HepG2 (cell line): ENCODE results near the gene NYNRIN. TPM values are rescaled to one million over a fixed set of nuclear protein-coding genes. Genes with fewer than 3 reads are reported as not detected.

Source experiments
- ATRX ChIP-seq: sonication (generic); formaldehyde crosslinking; IDR thresholded peaks from 2 replicates; pipeline ENCODE4 v1.4.0; 2020; ENCODE audit warnings: missing genetic modification reagents, borderline replicate concordance
- ETS1 ChIP-seq: sonication (generic); formaldehyde crosslinking; IDR thresholded peaks from 2 replicates; pipeline ENCODE4 v1.4.0; 2020; ENCODE audit warnings: missing genetic modification reagents
- GTF2F1 ChIP-seq: fragments of 150-350 bp; IDR thresholded peaks from 2 replicates; pipeline ENCODE4 v1.6.1; 2014; ENCODE audit warnings: low read length
- ISL2 ChIP-seq: sonication (generic); formaldehyde crosslinking; IDR thresholded peaks from 2 replicates; pipeline ENCODE4 v1.5.0; 2020; ENCODE audit warnings: missing genetic modification reagents
- KDM2A ChIP-seq: sonication (generic); formaldehyde crosslinking; IDR thresholded peaks from 2 replicates; pipeline ENCODE4 v1.4.0; 2020; ENCODE audit warnings: low read depth, missing genetic modification reagents, borderline replicate concordance
- MED8 ChIP-seq: sonication (generic); formaldehyde crosslinking; IDR thresholded peaks from 2 replicates; pipeline ENCODE4 v1.8.1; 2023; ENCODE audit warnings: mild to moderate bottlenecking, missing genetic modification reagents; ENCODE audit not compliant: insufficient replicate concordance
- MEF2D ChIP-seq: sonication (generic); formaldehyde crosslinking; IDR thresholded peaks from 2 replicates; pipeline ENCODE4 v1.5.1; 2020; ENCODE audit warnings: mild to moderate bottlenecking, missing genetic modification reagents
- MLXIP ChIP-seq: sonication (generic); formaldehyde crosslinking; IDR thresholded peaks from 2 replicates; pipeline ENCODE4 v1.9.0; 2021; ENCODE audit warnings: missing genetic modification reagents, borderline replicate concordance
- MXI1 ChIP-seq: IDR thresholded peaks from 3 replicates; pipeline ENCODE4 v1.6.1; 2012; ENCODE audit warnings: low read depth, low read length, inconsistent platforms, borderline replicate concordance
- NFIB ChIP-seq: sonication (generic); formaldehyde crosslinking; IDR thresholded peaks from 2 replicates; pipeline ENCODE4 v1.9.0; 2021; ENCODE audit warnings: missing genetic modification reagents, mild to moderate bottlenecking, borderline replicate concordance
- SOX13 ChIP-seq, 3 experiments: fragments of 450-650 bp in 1 of 3; sonication (generic) in 1 of 3; formaldehyde crosslinking in 1 of 3; IDR thresholded peaks in 2 of 3; conservative IDR thresholded peaks in 1 of 3; 2 replicates each; pipeline versions ENCODE4 v1.5.0 to v1.6.1; 2016 to 2020; ENCODE audit warnings: antibody characterized with exemption in 1 of 3, mild to moderate bottlenecking in 1 of 3, missing compliant biosample characterization in 1 of 3, missing genetic modification reagents in 1 of 3, moderate library complexity in 1 of 3
- SOX6 ChIP-seq, 2 experiments: fragments of 450-650 bp in 1 of 2; sonication (generic) in 1 of 2; formaldehyde crosslinking in 1 of 2; IDR thresholded peaks; 2 replicates each; pipeline versions ENCODE4 v1.4.0 to v1.6.1; 2017 to 2020; ENCODE audit warnings: antibody characterized with exemption in 1 of 2, mild to moderate bottlenecking in 1 of 2, missing genetic modification reagents in 1 of 2
- XBP1 ChIP-seq: sonication (generic); formaldehyde crosslinking; IDR thresholded peaks from 2 replicates; pipeline ENCODE4 v1.5.0; 2020; ENCODE audit warnings: missing genetic modification reagents
- ZBTB39 ChIP-seq: sonication (generic); formaldehyde crosslinking; IDR thresholded peaks from 2 replicates; pipeline ENCODE4 v1.5.0; 2020; ENCODE audit warnings: missing genetic modification reagents
- ZC3H13 ChIP-seq: sonication (generic); formaldehyde crosslinking; IDR thresholded peaks from 2 replicates; pipeline ENCODE4 v1.8.1; 2023; ENCODE audit warnings: mild to moderate bottlenecking, missing genetic modification reagents, moderate library complexity
- ZNF138 ChIP-seq: sonication (generic); formaldehyde crosslinking; IDR thresholded peaks from 2 replicates; pipeline ENCODE4 v1.5.0; 2020; ENCODE audit warnings: mild to moderate bottlenecking, low read depth, missing genetic modification reagents
- ZNF335 ChIP-seq: sonication (generic); formaldehyde crosslinking; IDR thresholded peaks from 2 replicates; pipeline ENCODE4 v1.4.0; 2020; ENCODE audit warnings: missing genetic modification reagents
- ZNF354B ChIP-seq: sonication (generic); formaldehyde crosslinking; IDR thresholded peaks from 2 replicates; pipeline ENCODE4 v1.8.0; 2022; ENCODE audit warnings: mild to moderate bottlenecking, missing genetic modification reagents
- ZNF546 ChIP-seq: sonication (generic); formaldehyde crosslinking; conservative IDR thresholded peaks from 2 replicates; pipeline ENCODE4 v1.8.1; 2023; ENCODE audit warnings: mild to moderate bottlenecking, missing genetic modification reagents
- ZNF558 ChIP-seq: sonication (generic); formaldehyde crosslinking; IDR thresholded peaks from 2 replicates; pipeline ENCODE4 v1.9.0; 2022; ENCODE audit warnings: mild to moderate bottlenecking, missing genetic modification reagents, borderline replicate concordance
- ZNF605 ChIP-seq: sonication (generic); formaldehyde crosslinking; IDR thresholded peaks from 2 replicates; pipeline ENCODE4 v1.8.0; 2022; ENCODE audit warnings: mild to moderate bottlenecking, missing genetic modification reagents
- ZNF672 ChIP-seq: sonication (generic); formaldehyde crosslinking; IDR thresholded peaks from 2 replicates; pipeline ENCODE4 v1.8.1; 2022; ENCODE audit warnings: missing genetic modification reagents
- ZNF720 ChIP-seq: sonication (generic); formaldehyde crosslinking; IDR thresholded peaks from 2 replicates; pipeline ENCODE4 v1.4.0; 2020; ENCODE audit warnings: missing genetic modification reagents
- polyA plus RNA-seq, 8 experiments: library from polyadenylated mRNA; depleted of rRNA in 3 of 8; stranded (reverse) in 7 of 8; unstranded in 1 of 8; fragments of >200 nt; fragmentation: Illumina TruSeq in 4 of 8; extraction: Trizol in 4 of 8; gene quantifications; 2 replicates each; pipeline versions ENCODE4 v1.2.1 to v1.2.3, GENCODE V29; 2011 to 2016; ENCODE audit warnings: low read depth in 4 of 8, missing spikeins in 1 of 8, mixed read lengths in 1 of 8; ENCODE audit not compliant: insufficient read depth in 1 of 8
- total RNA-seq, 5 experiments: library from RNA; depleted of rRNA; stranded (reverse); fragments of >200 nt; fragmentation: Illumina TruSeq; extraction: Trizol; gene quantifications; 2 replicates each; pipeline ENCODE4 v1.2.3, GENCODE V29; 2016; ENCODE audit warnings: low read depth in 1 of 5

NYNRIN gene
- total and polyA plus RNA-seq, 2 of the 13 experiments (the other 11 are each of a cell fraction or from before 2014, with no cell fraction given) = 0.63 to 1.1 TPM

GRCh38 chr14:24365600-24366412 is 33.0 kb upstream of the NYNRIN start (continued):
- TF ChIP-seq MLXIP (CRISPR knock-in tag) = no peak; the same call in 1 of the 2 replicates
- TF ChIP-seq XBP1 (CRISPR knock-in tag) = no peak
- TF ChIP-seq SOX13 (IDR thresholded peaks at IDR 0.05) = no peak
- TF ChIP-seq SOX13 (CRISPR knock-in tag; conservative IDR thresholded peaks at IDR 0.05 in 1 of 2, IDR thresholded peaks at IDR 0.05 in 1 of 2) = peak in 1 of 2 experiments; percentile 23; a peak in 2 of 4 replicates
- TF ChIP-seq MEF2D (CRISPR knock-in tag) = 0 out of 2 replicates have a peak, but pooled peaks have one; percentile 18
- TF ChIP-seq KDM2A (CRISPR knock-in tag) = peak; percentile 96
- peak; percentile 78 for TF ChIP-seq ISL2 (CRISPR knock-in tag)
- TF ChIP-seq ZNF546 (CRISPR knock-in tag) = peak; percentile 71; the same call in 1 of the 2 replicates
- TF ChIP-seq ZNF720 (CRISPR knock-in tag) = 0 out of 2 replicates have a peak, but pooled peaks have one; percentile 78
- no peak for TF ChIP-seq ZC3H13 (CRISPR knock-in tag)
- no peak for TF ChIP-seq MED8 (CRISPR knock-in tag)
- TF ChIP-seq ETS1 = peak; percentile 81; the same call in 1 of the 2 replicates
- peak; percentile 71; the same call in 1 of the 2 replicates for TF ChIP-seq ZNF335 (CRISPR knock-in tag)
- TF ChIP-seq ZNF138 = no peak
- 0 out of 2 replicates have a peak, but pooled peaks have one; percentile 69 for TF ChIP-seq ZNF354B
- peak; percentile 82 for TF ChIP-seq ZNF605 (CRISPR knock-in tag)
- no peak for TF ChIP-seq NFIB (CRISPR knock-in tag)
- no peak for TF ChIP-seq ZNF558 (CRISPR knock-in tag)
- TF ChIP-seq ZBTB39 (CRISPR knock-in tag) = 0 out of 2 replicates have a peak, but pooled peaks have one; percentile 55
- TF ChIP-seq SOX6 (IDR thresholded peaks at IDR 0.05) = no peak
- peak; percentile 73 for TF ChIP-seq SOX6 (CRISPR knock-in tag; IDR thresholded peaks at IDR 0.05)
- TF ChIP-seq ZNF672 (CRISPR knock-in tag) = no peak
- TF ChIP-seq ATRX (CRISPR knock-in tag) = no peak
- no peak for TF ChIP-seq GTF2F1
- peak; percentile 50; the same call in 1 of the 3 replicates for TF ChIP-seq MXI1
